ENCODE results near the gene VKORC1. TPM values are rescaled to one million over a fixed set of nuclear protein-coding genes. Genes with fewer than 3 reads are reported as not detected.
"Not testable (repeated sequence)": the region's sequence is repeated elsewhere in the genome, so short reads cannot be mapped to it uniquely, and the experiment has no call there.

VKORC1 gene
- total and polyA plus RNA-seq, 2 of the 4 experiments (the other 2 are of a cell fraction) = 65.2 to 317 TPM

GRCh38 chr16:31141489-31142108, 47.0 kb upstream of the VKORC1 start:
- peaks cover 8% of the 10 kb centered on the region; the same call in 1 of the 2 replicates for H3K9me1 ChIP-seq (ENCODE audit: insufficient read depth, low read length)
- peak overlapping the region; percentile 86 for H2AK5ac ChIP-seq (ENCODE audit: low read depth, low read length)
- peak overlapping the region; percentile 49 for H2BK120ac ChIP-seq (ENCODE audit: low read depth, low read length)
- peak overlapping the region; percentile 86 for H2AFZ ChIP-seq (replicated peaks; ENCODE audit: low read length, poor library complexity)
- peaks cover 4% of the 10 kb centered on the region; the same call in 1 of the 2 replicates for H3K27me3 ChIP-seq (ENCODE audit: control insufficient read depth, insufficient read depth, low read length)
- no peak overlapping the region; the same call in 1 of the 2 replicates for H2BK20ac ChIP-seq (ENCODE audit: low read depth, low read length)
- ChIA-PET CTCF (interaction anchor here (0.7 to 2.2 kb wide), 17 partner anchors 10 to 328 kb away, joined by 3 to 13 read pairs (median 4); partner anchors contain the start of genes KAT8 and ZNF843), POLR2A (ENCODE audit: unreplicated experiment) (interaction anchor here (0.9 to 1.8 kb wide), 3 partner anchors 24 to 157 kb away, joined by 3 to 9 read pairs (median 7); partner anchors contain the start of genes FUS, HSD3B7 and KAT8)
- H3K4me3 ChIP-seq (ENCODE audit: insufficient read depth, low read depth, low read length) = peak overlapping the region; percentile 19; the same call in 1 of the 2 replicates
- intact Hi-C loops (cut with micrococcal nuclease) (loop anchor here (1.0 to 2.0 kb wide), 4 partner anchors 25 to 184 kb away; partner anchors contain the start of genes HSD3B7, KAT8, SETD1A and VKORC1), in situ Hi-C loops (cut with MboI; ENCODE audit: low sequenced_read_pairs) (no loop called here), dilution Hi-C loops (cut with HindIII; ENCODE audit: low sequenced_read_pairs, unreplicated experiment) (no loop called here)
- H3K79me1 ChIP-seq (ENCODE audit: low read depth in 1 of 2, low read length in 2 of 2) = peaks cover 0 to 7% of the 10 kb centered on the region in 2 experiments; a peak in 1 of 4 replicates
- H3K9ac ChIP-seq (ENCODE audit: low read depth, low read length) = peak overlapping the region; percentile 42
- peak overlapping the region; percentile 35 for H3K56ac ChIP-seq (ENCODE audit: extremely low read depth, insufficient read depth, low read length)
- 0 out of 2 replicates have a peak overlapping the region, but pooled peaks have one; percentile 16 for H3K18ac ChIP-seq (ENCODE audit: low read depth, low read length)
- H3K27ac ChIP-seq (ENCODE audit: insufficient read depth, low read length) = peak overlapping the region; percentile 74
- peak overlapping the region; percentile 42 for H4K5ac ChIP-seq (ENCODE audit: low read depth, low read length)
- no peak overlapping the region; the same call in 2 of the 3 replicates for H2BK15ac ChIP-seq (ENCODE audit: low read depth, low read length)
- ATAC-seq (ENCODE audit: low read depth) (peak; percentile 6), DNase-seq (peak; percentile 84)
- H3K36me3 ChIP-seq (ENCODE audit: control insufficient read depth, insufficient read depth, low read length) = no peaks in the 10 kb centered on the region
- peak overlapping the region; percentile 80 for H3K4ac ChIP-seq (ENCODE audit: low read depth, low read length)
- peak overlapping the region; percentile 48 to 93 for H4K8ac ChIP-seq (ENCODE audit: low read depth in 2 of 2, low read length in 2 of 2)
- H3K9me3 ChIP-seq (ENCODE audit: control insufficient read depth, insufficient read depth, low read length) = no peaks in the 10 kb centered on the region
- peak overlapping the region; percentile 87 for H3K4me2 ChIP-seq (ENCODE audit: low read depth, low read length)
- H2BK5ac ChIP-seq (ENCODE audit: low read depth, low read length, poor library complexity, severe bottlenecking) = peak overlapping the region; percentile 79
- no TSS peak for BruUV-seq (replicated peaks)
- H3K23ac ChIP-seq (ENCODE audit: low read depth, low read length) = peak overlapping the region; percentile 72; the same call in 1 of the 2 replicates
- peak overlapping the region; percentile 52; the same call in 1 of the 2 replicates for H4K91ac ChIP-seq (ENCODE audit: insufficient read depth, low read depth, low read length)
- WGBS, 2 experiments (ENCODE audit: extremely low coverage in 2 of 2, insufficient read length in 1 of 2) = 17% methylated on average over 5 of the region's 10 CpGs; no CpG with 5 or more reads in 1 of the 2 experiments
- H3K4me1 ChIP-seq (ENCODE audit: control insufficient read depth, insufficient read depth, low read length) = peaks cover 16% of the 10 kb centered on the region
- no peaks in the 10 kb centered on the region; the same call in 1 of the 2 replicates for H4K20me1 ChIP-seq (ENCODE audit: insufficient read depth, low read length)
- H3K14ac ChIP-seq (replicated peaks; ENCODE audit: low read depth, low read length) = peak overlapping the region; percentile 41
- peak overlapping the region; percentile 80 for H2AK9ac ChIP-seq (replicated peaks; ENCODE audit: low read depth, low read length, poor library complexity)
- TF ChIP-seq USF2 (IDR thresholded peaks at IDR 0.05; ENCODE audit: low read depth, low read length) (peak; percentile 7; the same call in 1 of the 2 replicates), FOS (IDR thresholded peaks at IDR 0.05; ENCODE audit: low read depth, low read length) (no peak)

- H3K18ac ChIP-seq (ENCODE audit: low read depth, low read length); H3K9me3 ChIP-seq (ENCODE audit: control insufficient read depth, insufficient read depth, low read length); H3K4me3 ChIP-seq (ENCODE audit: insufficient read depth, low read depth, low read length); dilution Hi-C loops (cut with HindIII; ENCODE audit: low sequenced_read_pairs, unreplicated experiment); H2BK120ac ChIP-seq (ENCODE audit: low read depth, low read length); H3K23ac ChIP-seq (ENCODE audit: low read depth, low read length); H3K27me3 ChIP-seq (ENCODE audit: control insufficient read depth, insufficient read depth, low read length); H2BK20ac ChIP-seq (ENCODE audit: low read depth, low read length); BruUV-seq (replicated peaks); H3K36me3 ChIP-seq (ENCODE audit: control insufficient read depth, insufficient read depth, low read length); CTCF ChIA-PET; H3K9ac ChIP-seq (ENCODE audit: low read depth, low read length); ATAC-seq (ENCODE audit: low read depth); DNase-seq; H3K27ac ChIP-seq (ENCODE audit: insufficient read depth, low read length); H3K56ac ChIP-seq (ENCODE audit: extremely low read depth, insufficient read depth, low read length); intact Hi-C loops (cut with micrococcal nuclease); H3K79me1 ChIP-seq (ENCODE audit: low read depth in 1 of 2, low read length in 2 of 2); in situ Hi-C loops (cut with MboI; ENCODE audit: low sequenced_read_pairs); POLR2A ChIA-PET (ENCODE audit: unreplicated experiment); H3K9me1 ChIP-seq (ENCODE audit: insufficient read depth, low read length); H4K20me1 ChIP-seq (ENCODE audit: insufficient read depth, low read length); H2BK15ac ChIP-seq (ENCODE audit: low read depth, low read length): not testable (repeated sequence)
- Histone ChIP-seq H3K4me1 (ENCODE audit: control insufficient read depth, insufficient read depth, low read length) (peaks cover 16% of the 10 kb centered on the region), H2AFZ (replicated peaks; ENCODE audit: low read length, poor library complexity) (peak overlapping the region; percentile 86), H2AK9ac (replicated peaks; ENCODE audit: low read depth, low read length, poor library complexity) (peak overlapping the region; percentile 80), H2AK5ac (ENCODE audit: low read depth, low read length) (peak overlapping the region; percentile 86), H3K4me2 (ENCODE audit: low read depth, low read length) (0 out of 2 replicates have a peak overlapping the region, but pooled peaks have one; percentile 87), H3K4ac (ENCODE audit: low read depth, low read length) (peak overlapping the region; percentile 80; the same call in 1 of the 2 replicates), H3K14ac (replicated peaks; ENCODE audit: low read depth, low read length) (0 out of 2 replicates have a peak overlapping the region, but pooled peaks have one; percentile 1), H4K8ac (ENCODE audit: low read depth in 2 of 2, low read length in 2 of 2) (peak overlapping the region; percentile 48 to 93; a peak in 2 of 4 replicates), H2BK5ac (ENCODE audit: low read depth, low read length, poor library complexity, severe bottlenecking) (peak overlapping the region; percentile 79), H4K5ac (ENCODE audit: low read depth, low read length) (peak overlapping the region; percentile 8; the same call in 1 of the 2 replicates), H4K91ac (ENCODE audit: insufficient read depth, low read depth, low read length) (peak overlapping the region; percentile 52; the same call in 1 of the 2 replicates)
- WGBS, 2 experiments (ENCODE audit: extremely low coverage in 2 of 2, insufficient read length in 1 of 2) = no CpG with 5 or more reads among the region's 9 CpGs
Observed at GRCh38 chr16:31141071-31141469, 46.5 kb upstream of the VKORC1 start.
